Dermis microvascular lymphatic vessel endothelial cell (primary cell): ENCODE data around the gene POLR3K. TPM values are rescaled to one million over a fixed set of nuclear protein-coding genes. Genes with fewer than 3 reads are reported as not detected.

Experiments
- DNase-seq, 2 donors: peaks; one replicate each; pipeline versions ENCODE4 v3.0.0 to v3.0.0-alpha.2; 2010; ENCODE audit warnings: low read depth in 2 of 2
- total RNA-seq: library from RNA; depleted of rRNA; stranded (reverse); fragments of >200 nt; gene quantifications from 2 replicates; pipeline ENCODE4 v1.2.1, GENCODE V29; 2014

POLR3K gene
- 4.9 and 5.7 TPM in 2 replicates for total RNA-seq

GRCh38 chr16:53346-54236 is at the start of gene POLR3K, which contains the start of gene SNRNP25:
TSS of gene POLR3K (minus strand) at chr16:53608. CDS start at chr16:53586, 22 bp downstream.
TSS of gene SNRNP25 (plus strand) at chr16:53828. CDS start at chr16:54017, 189 bp downstream.
- peak; percentile 93 to 99 for DNase-seq

DNA sequence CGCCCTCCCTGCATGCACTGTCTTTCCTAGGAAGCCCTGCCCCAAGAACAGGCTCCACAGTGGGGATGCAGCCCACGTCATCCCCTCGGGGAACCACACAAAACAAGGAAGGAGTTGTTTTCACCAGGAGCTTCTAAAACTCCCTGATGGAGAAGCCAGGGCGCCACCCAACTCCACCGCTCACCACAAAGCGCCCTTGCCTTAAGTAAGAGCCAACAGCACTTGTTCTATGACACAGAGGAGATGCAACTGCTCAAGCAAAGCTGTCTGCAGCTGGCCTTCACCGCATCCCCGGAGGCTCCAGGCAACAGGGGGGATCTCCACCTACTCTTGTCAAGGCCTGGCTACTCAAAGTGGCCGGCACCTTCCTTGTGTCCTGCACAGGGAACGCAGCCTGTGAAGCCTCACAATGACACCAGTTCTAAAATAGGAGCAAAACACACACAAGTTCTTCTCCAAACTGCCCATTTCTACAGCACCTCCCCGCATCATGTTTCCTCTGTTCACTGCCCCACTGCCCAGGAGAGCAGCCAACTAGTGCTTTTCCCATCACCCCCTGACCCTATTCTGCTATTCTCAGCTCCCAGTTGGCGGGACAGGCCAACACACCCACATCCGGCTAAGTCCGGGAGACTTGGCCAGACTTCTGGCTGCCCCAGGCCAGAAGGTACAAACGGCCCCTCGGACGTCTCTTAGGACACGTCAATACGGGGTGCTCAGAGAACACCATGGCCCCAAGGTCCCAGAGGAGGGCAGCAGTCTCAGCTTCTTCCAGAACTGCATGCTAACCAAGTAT is 48.9 kb upstream of the POLR3K start:
- peak; percentile 78 to 85 for DNase-seq

DNA sequence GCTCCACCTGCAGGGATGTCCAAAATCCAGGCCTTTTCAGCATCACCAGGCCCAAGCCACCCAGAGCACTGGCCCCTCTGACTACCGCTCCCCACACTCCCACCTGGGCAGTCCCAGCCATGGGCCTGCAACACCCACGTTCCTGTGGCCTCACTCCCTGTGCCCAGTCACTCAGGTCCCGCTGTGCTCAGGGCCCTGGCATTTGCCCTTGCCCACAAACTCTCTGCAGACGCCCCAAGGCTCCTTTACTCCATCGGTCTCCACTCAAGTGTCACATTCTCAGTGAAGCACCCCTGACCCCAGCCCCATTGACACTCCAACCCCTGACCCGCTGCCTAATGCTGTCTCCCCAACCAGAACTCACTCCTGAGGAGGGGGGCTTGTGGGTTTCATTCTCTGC is 48.2 kb upstream of the POLR3K start:
- no peak for DNase-seq

GRCh38 chr16:100989-101388 is 47.6 kb upstream of the POLR3K start:
- no peak for DNase-seq

GRCh38 chr16:97822-98221 is 44.4 kb upstream of the POLR3K start:
- DNase-seq = no peak

DNA sequence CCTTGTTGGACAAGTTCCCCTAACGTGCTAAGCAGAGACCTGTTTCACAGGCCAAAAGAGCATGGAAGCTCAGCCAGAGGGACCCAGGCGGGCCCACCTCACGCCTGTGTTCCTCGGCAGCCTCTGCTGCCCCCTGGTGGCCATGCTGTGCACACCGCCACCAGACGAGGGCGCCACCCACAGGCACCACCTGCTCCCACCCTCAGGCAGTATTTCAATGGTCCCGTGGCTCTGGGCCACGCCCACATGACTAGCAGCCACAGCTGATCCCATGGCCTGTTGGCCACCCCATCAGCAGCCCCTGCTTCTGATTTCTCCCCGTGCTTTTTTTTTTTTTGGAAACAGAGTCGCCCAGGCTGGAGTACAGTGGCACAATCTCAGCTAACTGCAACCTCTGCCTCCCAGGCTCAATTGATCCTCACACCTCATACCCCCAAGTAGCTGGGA is 43.5 kb upstream of the POLR3K start:
- DNase-seq = peak; percentile 77 to 89

GRCh38 chr16:94918-95265 is 41.5 kb upstream of the POLR3K start:
- DNase-seq = no peak

GRCh38 chr16:92431-93339 is 39.3 kb upstream of the POLR3K start:
- no peak for DNase-seq

DNA sequence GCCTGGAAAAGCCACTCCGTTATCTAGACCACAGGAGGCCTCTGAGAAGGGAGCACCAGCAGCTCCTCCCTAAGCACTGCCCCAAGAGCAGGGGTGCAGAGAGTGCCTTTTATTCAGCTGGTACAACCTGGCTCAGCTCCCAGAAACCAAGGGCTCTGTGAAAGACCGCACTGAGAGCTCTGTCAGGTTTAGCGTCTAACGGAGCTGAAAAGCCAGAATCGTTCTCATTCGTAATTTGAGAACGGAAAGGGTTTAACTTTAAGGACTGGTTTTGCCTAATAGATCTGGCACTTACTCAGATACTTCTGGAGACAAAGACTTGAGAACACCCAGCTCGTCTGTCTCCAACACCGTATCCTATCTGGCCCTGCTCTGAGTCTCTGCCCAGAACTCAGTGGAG is 38.1 kb upstream of the POLR3K start:
- no peak for DNase-seq

- no peak for DNase-seq
Observed at GRCh38 chr16:89391-90302, 36.2 kb upstream of the POLR3K start.

- no peak for DNase-seq
Observed at GRCh38 chr16:88613-89012, 35.2 kb upstream of the POLR3K start.

- no peak for DNase-seq
Observed at GRCh38 chr16:86483-86952, 33.1 kb upstream of the POLR3K start.

- no peak for DNase-seq
Observed at GRCh38 chr16:85865-86264, 32.5 kb upstream of the POLR3K start.

- DNase-seq = no peak
Observed at GRCh38 chr16:85407-85782, 32.0 kb upstream of the POLR3K start.

GRCh38 chr16:84718-85406 is 31.5 kb upstream of the POLR3K start:
- peak; percentile 90 to 98 for DNase-seq

GRCh38 chr16:83781-84615 is 30.6 kb upstream of the POLR3K start:
- DNase-seq = peak in 1 of 2 donors; percentile 64

DNA sequence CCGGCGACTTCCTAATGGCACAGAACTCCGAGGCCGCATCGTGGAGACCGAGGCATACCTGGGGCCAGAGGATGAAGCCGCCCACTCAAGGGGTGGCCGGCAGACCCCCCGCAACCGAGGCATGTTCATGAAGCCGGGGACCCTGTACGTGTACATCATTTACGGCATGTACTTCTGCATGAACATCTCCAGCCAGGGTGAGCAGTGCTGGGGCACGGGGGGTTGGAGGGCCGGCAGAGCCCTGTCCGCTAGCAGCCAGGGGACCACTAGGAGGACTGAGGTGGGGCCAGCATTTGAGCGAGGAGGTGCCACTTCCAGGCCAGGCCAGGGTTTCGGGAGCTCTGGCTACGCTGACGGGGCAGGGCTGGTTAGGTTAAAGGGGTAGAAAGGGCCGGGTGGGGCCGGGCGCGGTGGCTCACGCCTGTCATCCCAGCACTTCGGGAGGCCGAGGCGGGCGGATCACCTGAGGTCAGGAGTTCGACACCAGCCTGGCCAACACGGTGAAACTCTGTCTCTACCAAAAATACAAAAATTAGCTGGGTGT is 29.7 kb upstream of the POLR3K start:
- no peak for DNase-seq
